ENCODE measurements around the gene SDK1.
"Not testable (repeated sequence)": the region's sequence is repeated elsewhere in the genome, so short reads cannot be mapped to it uniquely, and the experiment has no call there.

Gene SDK1

GRCh38 chr7:4241791-4242190, 940.7 kb downstream of the SDK1 start:
- DNase-seq, result no peak

- no peak for DNase-seq
These were observed 941.7 kb downstream of the SDK1 start for GRCh38 chr7:4242706-4243105.

- DNase-seq, result no peak
These were observed 943.0 kb downstream of the SDK1 start for GRCh38 chr7:4244041-4244440.

- no peak for DNase-seq
These were observed 943.6 kb downstream of the SDK1 start for GRCh38 chr7:4244635-4245034.

- DNase-seq, result no peak
These were observed 944.2 kb downstream of the SDK1 start for GRCh38 chr7:4245135-4245865.

GRCh38 chr7:4245866-4246470, 944.9 kb downstream of the SDK1 start:
- no peak for DNase-seq

- DNase-seq, result no peak
These were observed 945.5 kb downstream of the SDK1 start for GRCh38 chr7:4246536-4246935.

- DNase-seq, result no peak
These were observed 946.2 kb downstream of the SDK1 start for GRCh38 chr7:4247106-4247876.

- DNase-seq, result no peak
These were observed 947.2 kb downstream of the SDK1 start for GRCh38 chr7:4248295-4248694.

- no peak for DNase-seq
These were observed 948.2 kb downstream of the SDK1 start for GRCh38 chr7:4249241-4249640.

- DNase-seq, result no peak
These were observed 954.3 kb downstream of the SDK1 start for GRCh38 chr7:4255336-4255735.

GRCh38 chr7:4256286-4256685, 955.2 kb downstream of the SDK1 start:
- no peak for DNase-seq

GRCh38 chr7:4257146-4258111, 956.4 kb downstream of the SDK1 start:
- no peak for DNase-seq

GRCh38 chr7:4260116-4260515, 959.1 kb downstream of the SDK1 start:
- not testable (repeated sequence) for DNase-seq

GRCh38 chr7:4260867-4261600, 960.0 kb downstream of the SDK1 start:
- no peak for DNase-seq

- DNase-seq, result no peak
These were observed 960.5 kb downstream of the SDK1 start for GRCh38 chr7:4261601-4261960.

- DNase-seq, result not testable (repeated sequence)
These were observed 963.2 kb downstream of the SDK1 start for GRCh38 chr7:4264206-4264605.

GRCh38 chr7:4265066-4265465, 964.0 kb downstream of the SDK1 start:
- DNase-seq, result no peak

- no peak for DNase-seq
These were observed 964.6 kb downstream of the SDK1 start for GRCh38 chr7:4265676-4266075.

GRCh38 chr7:4266270-4267040, 965.4 kb downstream of the SDK1 start:
- no peak for DNase-seq

GRCh38 chr7:4267341-4268039, 966.4 kb downstream of the SDK1 start:
- no peak for DNase-seq
